Peyer's patch (tissue), 4 donors: ENCODE measurements around the gene NPFFR1. TPM values are rescaled to one million over a fixed set of nuclear protein-coding genes. Genes with fewer than 3 reads are reported as not detected.

Source experiments
- DNase-seq, 3 donors: peaks; one replicate each; pipeline ENCODE4 v3.0.0-alpha.2; 2017 to 2019
- H3K27ac ChIP-seq, 4 donors: fragments of 200-600 bp; sonication (generic); one replicate each; pipeline ENCODE4 v1.5.1; 2016 to 2019
- H3K27me3 ChIP-seq, 2 donors: fragments of 200-600 bp; sonication (generic); one replicate each; pipeline ENCODE4 v1.5.1; 2019
- H3K36me3 ChIP-seq, 3 donors: fragments of 200-600 bp; sonication (generic); one replicate each; pipeline ENCODE4 v1.5.1; 2016 to 2019
- H3K4me1 ChIP-seq, 4 donors: fragments of 200-600 bp; sonication (generic); one replicate each; pipeline ENCODE4 v1.5.1; 2016 to 2019
- H3K4me3 ChIP-seq, 4 donors: fragments of 200-600 bp; sonication (generic); 1 replicate in 3 of 4; 2 replicates in 1 of 4; pipeline ENCODE4 v1.5.1; 2016 to 2019; ENCODE audit warnings: mild to moderate bottlenecking in 1 of 4
- H3K9me3 ChIP-seq, 4 donors: fragments of 200-600 bp; sonication (generic); one replicate each; pipeline ENCODE4 v1.5.1; 2016 to 2019; ENCODE audit warnings: mild to moderate bottlenecking in 1 of 4
- POLR2A ChIP-seq, 2 donors: fragments of 450-650 bp; IDR thresholded peaks; one replicate each; pipeline ENCODE4 v1.5.1; 2017; ENCODE audit warnings: antibody characterized with exemption in 2 of 2, mild to moderate bottlenecking in 2 of 2, moderate library complexity in 2 of 2
- total RNA-seq, 4 donors: library from RNA; depleted of rRNA; stranded (reverse); fragments of >200 nt; gene quantifications; one replicate each; pipeline ENCODE4 v1.1.0, GENCODE V29; 2016
- TF ChIP-seq, protein P1 (sequence below), 6 experiments: fragments of 450-650 bp in 4 of 6; fragments of 200-600 bp in 2 of 6; sonication (generic) in 1 of 6; IDR thresholded peaks; one replicate each; pipeline ENCODE4 v1.5.1; 2017 to 2019; ENCODE audit warnings: antibody characterized with exemption in 6 of 6, mild to moderate bottlenecking in 3 of 6, moderate library complexity in 1 of 6

NPFFR1 gene
- total RNA-seq, 4 donors from 2014 or later, result not detected

- DNase-seq, result no peak
- H3K27me3 ChIP-seq, result no peaks in the 10 kb centered on the region
- no peak overlapping the region for H3K4me3 ChIP-seq
- TF ChIP-seq, protein P1, sequence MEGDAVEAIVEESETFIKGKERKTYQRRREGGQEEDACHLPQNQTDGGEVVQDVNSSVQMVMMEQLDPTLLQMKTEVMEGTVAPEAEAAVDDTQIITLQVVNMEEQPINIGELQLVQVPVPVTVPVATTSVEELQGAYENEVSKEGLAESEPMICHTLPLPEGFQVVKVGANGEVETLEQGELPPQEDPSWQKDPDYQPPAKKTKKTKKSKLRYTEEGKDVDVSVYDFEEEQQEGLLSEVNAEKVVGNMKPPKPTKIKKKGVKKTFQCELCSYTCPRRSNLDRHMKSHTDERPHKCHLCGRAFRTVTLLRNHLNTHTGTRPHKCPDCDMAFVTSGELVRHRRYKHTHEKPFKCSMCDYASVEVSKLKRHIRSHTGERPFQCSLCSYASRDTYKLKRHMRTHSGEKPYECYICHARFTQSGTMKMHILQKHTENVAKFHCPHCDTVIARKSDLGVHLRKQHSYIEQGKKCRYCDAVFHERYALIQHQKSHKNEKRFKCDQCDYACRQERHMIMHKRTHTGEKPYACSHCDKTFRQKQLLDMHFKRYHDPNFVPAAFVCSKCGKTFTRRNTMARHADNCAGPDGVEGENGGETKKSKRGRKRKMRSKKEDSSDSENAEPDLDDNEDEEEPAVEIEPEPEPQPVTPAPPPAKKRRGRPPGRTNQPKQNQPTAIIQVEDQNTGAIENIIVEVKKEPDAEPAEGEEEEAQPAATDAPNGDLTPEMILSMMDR (IDR thresholded peaks at IDR 0.05), result no peak
- no peak for TF ChIP-seq POLR2A (IDR thresholded peaks at IDR 0.05)
- peak overlapping the region in 1 of 4 donors; percentile 25 for H3K27ac ChIP-seq
- H3K9me3 ChIP-seq, result no peaks in the 10 kb centered on the region
- H3K36me3 ChIP-seq, result no peaks in the 10 kb centered on the region
- H3K4me1 ChIP-seq, result no peaks in the 10 kb centered on the region
Observed at GRCh38 chr10:70274643-70275042, 9.2 kb downstream of the NPFFR1 start.

GRCh38 chr10:70272925-70273316, 10.9 kb downstream of the NPFFR1 start:
- Histone ChIP-seq H3K27me3 (no peaks in the 10 kb centered on the region), H3K27ac (no peak overlapping the region), H3K9me3 (no peaks in the 10 kb centered on the region), H3K4me3 (no peak overlapping the region), H3K4me1 (no peaks in the 10 kb centered on the region), H3K36me3 (no peaks in the 10 kb centered on the region)
- TF ChIP-seq POLR2A (IDR thresholded peaks at IDR 0.05), result no peak
- TF ChIP-seq, protein P1 (IDR thresholded peaks at IDR 0.05), result peak; percentile 44 to 77 (median 64)
- DNase-seq, result no peak

GRCh38 chr10:70271996-70272924, 11.5 kb downstream of the NPFFR1 start:
- TF ChIP-seq, protein P1 (IDR thresholded peaks at IDR 0.05), result no peak
- TF ChIP-seq POLR2A (IDR thresholded peaks at IDR 0.05), result no peak
- no peaks in the 10 kb centered on the region for H3K27me3 ChIP-seq
- H3K9me3 ChIP-seq, result no peaks in the 10 kb centered on the region
- no peaks in the 10 kb centered on the region for H3K36me3 ChIP-seq
- no peaks in the 10 kb centered on the region for H3K4me1 ChIP-seq
- DNase-seq, result no peak
- no peak overlapping the region for H3K27ac ChIP-seq
- H3K4me3 ChIP-seq, result no peak overlapping the region

DNA sequence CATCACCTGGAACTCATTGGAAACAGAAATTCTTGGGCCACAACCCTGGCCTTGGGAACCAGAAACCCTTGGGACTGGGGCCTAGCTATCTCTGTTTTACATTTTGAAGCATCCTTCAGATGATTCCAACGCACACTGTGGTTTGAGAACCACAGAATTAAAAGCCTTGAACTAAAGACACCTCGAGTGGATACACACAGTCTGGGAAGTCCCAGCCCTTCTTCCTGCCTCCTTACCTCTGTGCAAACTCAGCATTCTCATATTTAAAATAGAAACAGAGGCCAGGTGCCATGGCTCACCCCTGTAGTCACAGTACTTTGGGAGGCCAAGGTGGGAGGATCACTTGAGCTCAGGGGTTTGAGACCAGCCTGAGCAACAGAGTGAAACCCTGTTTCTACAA, 12.9 kb downstream of the NPFFR1 start:
- Histone ChIP-seq H3K36me3 (no peaks in the 10 kb centered on the region), H3K4me1 (no peaks in the 10 kb centered on the region), H3K27ac (no peak overlapping the region), H3K9me3 (no peaks in the 10 kb centered on the region), H3K27me3 (no peaks in the 10 kb centered on the region), H3K4me3 (no peak overlapping the region)
- TF ChIP-seq POLR2A (IDR thresholded peaks at IDR 0.05), result no peak
- TF ChIP-seq, protein P1 (IDR thresholded peaks at IDR 0.05), result no peak
- no peak for DNase-seq

DNA sequence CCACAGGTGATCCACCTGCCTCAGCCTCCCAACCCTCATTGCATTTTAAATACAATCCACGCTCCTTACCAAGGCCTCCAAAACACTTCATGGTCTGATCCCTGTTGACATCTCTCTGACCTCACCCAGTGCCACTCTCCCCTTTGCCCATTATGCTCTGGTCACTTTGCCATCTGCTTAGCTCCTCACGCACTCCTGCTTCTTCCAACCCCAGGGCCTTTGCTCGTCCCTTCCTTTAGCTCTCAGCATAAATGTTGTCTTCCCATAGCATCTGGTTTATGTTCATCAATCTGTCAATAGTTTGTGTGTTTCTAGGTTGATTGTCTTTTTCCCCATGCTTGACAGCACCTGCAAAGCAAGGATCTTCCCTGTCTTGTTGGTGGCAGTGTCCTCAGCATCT, 14.1 kb downstream of the NPFFR1 start:
- Histone ChIP-seq H3K4me1 (no peaks in the 10 kb centered on the region), H3K27me3 (no peaks in the 10 kb centered on the region)
- TF ChIP-seq, protein P1 (IDR thresholded peaks at IDR 0.05), result no peak
- TF ChIP-seq POLR2A (IDR thresholded peaks at IDR 0.05), result no peak

More for the DNA sequence above, 14.1 kb downstream of the NPFFR1 start:
- Histone ChIP-seq H3K9me3 (no peaks in the 10 kb centered on the region), H3K36me3 (no peaks in the 10 kb centered on the region), H3K4me3 (no peak overlapping the region), H3K27ac (no peak overlapping the region)
- DNase-seq, result peak in 1 of 3 donors; percentile 4
